GM12892 (cell line): ENCODE data around the gene STK38.

Source experiments
- POLR2A ChIP-seq: IDR thresholded peaks from 2 replicates; pipeline ENCODE4 v1.6.1; 2011; ENCODE audit warnings: low read depth, low read length, control low read depth
- POLR2AphosphoS5 ChIP-seq: IDR thresholded peaks from 2 replicates; pipeline ENCODE4 v1.6.1; 2011; ENCODE audit warnings: low read depth, low read length, control low read depth
- TAF1 ChIP-seq: IDR thresholded peaks from 2 replicates; pipeline ENCODE4 v1.6.1; 2011; ENCODE audit warnings: low read depth, mild to moderate bottlenecking, control low read depth, low read length, borderline replicate concordance

- TF ChIP-seq POLR2A: no peak
- no peak for TF ChIP-seq POLR2AphosphoS5
- no peak for TF ChIP-seq TAF1
These were observed 16.1 kb upstream of the STK38 start for GRCh38 chr6:36563237-36563927.
